GM18858 (cell line): ENCODE data around the gene RFLNA.
"Not testable (repeated sequence)": the region's sequence is repeated elsewhere in the genome, so short reads cannot be mapped to it uniquely, and the experiment has no call there.

Experiments used
- ATAC-seq: cut with Tn5 transposase; IDR thresholded peaks from one replicate; pipeline ENCODE4 v1.9.1; 2021; ENCODE audit not compliant: unreplicated experiment

RFLNA gene

GRCh38 chr12:124281309-124281708 lies 13.6 kb upstream of the RFLNA start:
- no peak for ATAC-seq

- no peak for ATAC-seq
These were observed 12.6 kb upstream of the RFLNA start for GRCh38 chr12:124282287-124282686.

GRCh38 chr12:124283326-124283725 lies 11.6 kb upstream of the RFLNA start:
- no peak for ATAC-seq

GRCh38 chr12:124284368-124284767 lies 10.5 kb upstream of the RFLNA start:
- ATAC-seq: no peak

- no peak for ATAC-seq
These were observed 8.5 kb upstream of the RFLNA start for GRCh38 chr12:124286414-124286813.

GRCh38 chr12:124286971-124287370 lies 7.9 kb upstream of the RFLNA start:
- ATAC-seq: no peak

GRCh38 chr12:124289634-124290600 lies 5.0 kb upstream of the RFLNA start:
- no peak for ATAC-seq

- ATAC-seq: no peak
These were observed 2.5 kb upstream of the RFLNA start for GRCh38 chr12:124292385-124292784.

- ATAC-seq: no peak
These were observed 1.4 kb upstream of the RFLNA start for GRCh38 chr12:124293286-124294003.

GRCh38 chr12:124295431-124296058 lies 652 bp downstream of the RFLNA start:
- ATAC-seq: no peak

GRCh38 chr12:124296295-124296915 lies 1.5 kb downstream of the RFLNA start:
- no peak for ATAC-seq

- ATAC-seq: no peak
These were observed 2.0 kb downstream of the RFLNA start for GRCh38 chr12:124296916-124297351.

- no peak for ATAC-seq
These were observed 2.5 kb downstream of the RFLNA start for GRCh38 chr12:124297389-124297788.

GRCh38 chr12:124297856-124298255 lies 3.0 kb downstream of the RFLNA start:
- no peak for ATAC-seq

- no peak for ATAC-seq
These were observed 4.0 kb downstream of the RFLNA start for GRCh38 chr12:124298685-124299410.

GRCh38 chr12:124299628-124300388 lies 4.9 kb downstream of the RFLNA start:
- ATAC-seq: no peak

- ATAC-seq: not testable (repeated sequence)
These were observed 5.8 kb downstream of the RFLNA start for GRCh38 chr12:124300657-124301056.

GRCh38 chr12:124301084-124301654 lies 6.3 kb downstream of the RFLNA start:
- ATAC-seq: no peak

GRCh38 chr12:124302241-124302806 lies 7.4 kb downstream of the RFLNA start:
- no peak for ATAC-seq
